GM21737 (cell line): Measurements from ENCODE around the gene GALC.

ENCODE experiments used
- ATAC-seq: cut with Tn5 transposase; IDR thresholded peaks from one replicate; pipeline ENCODE4 v1.9.1; 2021; ENCODE audit warnings: mild to moderate bottlenecking, moderate library complexity; ENCODE audit not compliant: unreplicated experiment

GALC gene

DNA sequence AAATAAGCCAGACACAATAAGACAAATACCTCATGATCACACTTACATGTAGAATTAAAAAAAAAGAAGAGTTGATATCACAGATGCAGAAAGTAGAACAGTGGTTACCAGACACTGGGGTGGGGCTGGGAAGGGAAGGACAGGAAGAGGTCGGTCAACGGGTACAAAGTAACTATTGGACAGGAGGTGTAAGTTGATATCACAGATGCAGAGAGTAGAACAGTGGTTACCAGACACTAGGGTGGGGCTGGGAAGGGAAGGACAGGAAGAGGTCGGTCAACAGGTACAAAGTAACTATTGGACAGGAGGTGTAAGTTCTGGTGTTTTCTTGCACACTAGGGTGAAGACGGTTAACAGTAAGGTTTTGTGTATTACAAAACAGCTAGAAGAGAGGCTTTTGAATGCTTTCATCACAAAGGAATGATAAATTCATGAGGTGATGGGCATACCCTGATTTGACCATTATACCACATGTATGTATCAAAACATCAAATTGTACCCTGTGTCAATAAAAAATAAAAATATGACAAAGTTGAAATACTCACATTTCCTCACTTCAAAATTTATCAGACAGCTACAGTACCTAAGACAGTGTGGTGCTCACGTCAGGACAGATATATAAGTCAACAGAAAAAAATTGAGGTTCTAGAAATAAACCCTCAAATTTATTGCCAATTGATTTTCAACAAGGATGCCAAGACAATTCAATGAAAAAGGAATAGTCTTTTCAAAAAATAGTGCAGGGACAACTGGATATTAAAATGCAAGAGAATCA, 32.8 kb downstream of the GALC start:
- ATAC-seq: no peak

DNA sequence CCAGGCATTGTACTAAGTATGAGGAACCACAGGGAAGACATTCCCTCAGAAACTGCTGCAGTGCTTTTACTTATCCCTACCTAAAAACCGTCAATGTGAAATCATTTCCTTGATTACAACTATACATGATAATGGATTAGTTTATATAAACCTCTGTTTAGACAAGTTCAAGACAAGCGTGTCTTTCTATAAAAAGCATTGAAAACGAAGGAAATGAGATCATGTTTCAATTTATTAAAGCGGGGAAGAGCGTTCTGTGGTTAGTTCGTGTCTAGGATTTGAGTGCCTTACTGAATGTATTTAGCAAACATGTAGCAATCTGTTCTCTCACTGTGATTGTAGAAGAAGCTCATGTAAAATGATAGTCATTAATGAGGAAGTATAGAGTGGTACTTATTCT, 37.5 kb downstream of the GALC start:
- no peak for ATAC-seq

- peak; percentile 92 for ATAC-seq
Measured at GRCh38 chr14:87952307-87953094, 40.5 kb downstream of the GALC start.

GRCh38 chr14:87944987-87945604, 47.9 kb downstream of the GALC start:
- no peak for ATAC-seq

GRCh38 chr14:87940894-87941293, 52.1 kb downstream of the GALC start:
- no peak for ATAC-seq

- ATAC-seq: peak; percentile 87
Measured at GRCh38 chr14:87940382-87940781, 52.6 kb downstream of the GALC start.

GRCh38 chr14:87935886-87936285, 57.1 kb downstream of the GALC start:
- no peak for ATAC-seq

GRCh38 chr14:87935081-87935828, 57.7 kb downstream of the GALC start:
- no peak for ATAC-seq

GRCh38 chr14:87934185-87934584, 58.8 kb downstream of the GALC start:
- no peak for ATAC-seq

DNA sequence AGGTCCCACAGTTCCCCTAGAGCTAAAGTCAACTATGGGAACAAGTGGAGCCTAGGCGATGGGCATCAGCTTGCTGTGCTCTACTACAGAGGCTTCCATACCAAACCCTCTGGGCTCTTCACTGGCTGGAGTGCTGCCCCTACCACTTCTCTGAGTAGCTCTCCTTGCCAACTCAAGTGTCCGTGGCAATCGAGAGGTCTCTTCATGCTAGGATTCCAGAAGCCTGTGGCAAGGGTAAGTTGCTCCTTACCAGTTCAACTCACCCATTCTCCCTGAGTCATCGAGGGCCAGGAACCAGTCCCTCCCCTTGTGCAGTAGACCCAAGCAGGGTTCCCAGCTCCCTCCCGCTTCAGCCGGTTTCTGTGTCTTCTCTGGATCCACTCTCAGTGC, 76.1 kb downstream of the GALC start:
- ATAC-seq: no peak

DNA sequence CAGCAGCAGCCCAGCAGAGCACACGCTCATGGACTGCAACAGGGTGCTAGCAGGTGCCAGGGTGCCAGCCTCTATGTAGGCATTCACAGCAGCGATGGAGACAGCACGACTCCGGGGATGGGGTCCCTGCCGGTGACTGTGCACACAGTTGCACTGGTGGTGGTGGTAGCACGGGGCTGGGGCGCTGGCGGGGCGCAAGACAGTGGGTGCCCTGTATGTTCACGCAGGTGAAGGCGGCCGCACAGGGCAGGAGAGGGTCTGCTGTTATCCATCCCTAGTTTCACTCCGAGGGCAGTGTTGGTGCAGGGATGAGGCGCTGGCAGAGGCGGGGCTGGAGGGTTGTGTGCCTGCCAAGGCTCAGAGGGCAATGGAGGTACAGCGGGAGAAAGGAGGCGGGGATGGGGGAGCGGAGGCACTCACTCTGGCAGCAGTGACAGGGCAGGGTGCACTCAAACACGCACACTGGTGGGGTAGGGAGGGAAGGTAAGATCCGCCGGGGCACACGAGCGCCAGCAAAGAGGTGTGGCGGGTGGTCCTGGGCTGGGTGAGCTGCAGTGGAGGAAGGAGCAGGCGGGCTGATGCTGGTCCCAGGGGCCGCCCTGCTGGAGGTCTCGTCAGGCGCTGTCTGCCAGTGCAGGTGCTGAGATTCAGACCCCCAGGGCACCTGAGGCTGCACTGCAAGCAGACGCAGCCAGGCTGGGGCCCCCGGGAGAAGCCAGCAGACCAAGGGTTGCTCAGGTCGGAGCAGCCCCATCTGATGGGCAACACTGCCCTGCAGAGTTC, 76.7 kb downstream of the GALC start:
- ATAC-seq: no peak

DNA sequence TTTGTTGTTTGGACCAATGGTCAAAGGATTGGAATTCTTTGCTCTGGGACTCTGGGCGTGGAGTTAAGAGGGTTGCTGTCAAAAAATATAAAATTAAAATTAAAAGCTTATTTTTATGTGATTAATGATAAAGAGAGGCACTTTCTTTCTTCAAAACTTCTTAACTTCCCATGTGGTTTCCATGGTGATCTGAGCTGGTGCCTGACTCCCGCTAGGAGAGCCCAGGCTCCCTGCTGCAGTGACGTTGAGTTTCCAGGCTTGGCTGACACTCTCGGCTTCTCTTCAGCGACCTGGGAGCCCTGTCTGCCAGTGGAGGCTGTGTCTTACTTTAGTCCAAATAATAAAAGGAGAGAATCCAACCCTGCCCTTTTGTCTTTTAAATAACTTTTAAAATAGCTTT, 84.4 kb downstream of the GALC start:
- ATAC-seq: no peak

DNA sequence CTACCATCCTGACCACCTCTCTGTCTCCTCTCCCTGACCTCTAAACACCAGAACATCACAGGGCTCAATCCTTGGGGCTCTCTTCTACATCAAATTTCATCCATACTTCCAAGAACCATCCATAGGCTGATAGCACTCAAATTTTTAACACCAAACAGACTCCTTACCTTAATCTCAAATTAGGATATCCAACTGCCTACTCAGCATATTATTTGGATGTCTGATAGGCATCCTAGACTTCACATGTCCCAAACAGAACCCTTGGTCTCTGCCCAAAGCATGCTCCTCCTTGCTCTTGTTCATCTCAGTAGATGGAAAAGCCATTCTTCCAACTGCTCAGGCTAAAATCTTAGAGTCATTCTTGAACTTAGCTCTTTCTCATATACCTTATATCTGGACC, 91.3 kb downstream of the GALC start:
- ATAC-seq: no peak

GRCh38 chr14:87901236-87901635, 91.7 kb downstream of the GALC start:
- no peak for ATAC-seq

DNA sequence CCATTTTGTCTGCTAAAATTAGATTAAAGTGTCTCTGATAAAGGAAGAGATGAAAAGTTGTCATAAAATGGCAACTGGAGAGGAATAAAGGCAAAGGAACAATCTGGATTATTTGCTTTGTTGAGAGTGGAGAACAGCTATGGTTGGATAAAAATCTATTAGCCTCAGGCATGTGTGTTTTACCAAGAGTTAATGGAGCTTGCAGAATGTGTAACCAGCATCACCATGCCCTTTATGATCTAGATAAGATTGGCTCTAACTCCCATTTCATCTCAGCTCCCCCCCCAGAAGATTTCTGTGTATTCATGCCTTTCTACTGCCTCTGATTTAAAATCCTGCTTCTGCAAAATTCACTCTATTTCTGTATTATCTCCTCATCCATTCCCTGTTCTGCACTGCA, 93.8 kb downstream of the GALC start:
- ATAC-seq: no peak

GRCh38 chr14:87898301-87898700, 94.7 kb downstream of the GALC start:
- no peak for ATAC-seq

- ATAC-seq: no peak
Measured at GRCh38 chr14:87896393-87897380, 96.3 kb downstream of the GALC start.

GRCh38 chr14:87894920-87895319, 98.1 kb downstream of the GALC start:
- no peak for ATAC-seq

GRCh38 chr14:87892763-87893162, 100.2 kb downstream of the GALC start:
- no peak for ATAC-seq
